ENCODE measurements around the gene ZP1. TPM values are rescaled to one million over a fixed set of nuclear protein-coding genes. Genes with fewer than 3 reads are reported as not detected.
"Not testable (repeated sequence)": the region's sequence is repeated elsewhere in the genome, so short reads cannot be mapped to it uniquely, and the experiment has no call there.

ZP1 gene
- total RNA-seq, 1 donor from 2014 or later, result not detected

- no peaks in the 10 kb centered on the region for H3K9me3 ChIP-seq (replicated peaks)
- TF ChIP-seq CTCF (IDR thresholded peaks at IDR 0.05; ENCODE audit: borderline replicate concordance), result no peak
- H3K4me3 ChIP-seq, result no peak overlapping the region
- intact Hi-C loops (cut with micrococcal nuclease), result no loop called here
- DNase-seq, result no peak
- H3K36me3 ChIP-seq, result peaks cover 59% of the 10 kb centered on the region
- no peaks in the 10 kb centered on the region for H3K27me3 ChIP-seq (ENCODE audit: low read depth)
- H3K27ac ChIP-seq (replicated peaks), result no peak overlapping the region
- peaks cover 53% of the 10 kb centered on the region for H3K4me1 ChIP-seq
These were observed 35.3 kb downstream of the ZP1 start for GRCh38 chr11:60902625-60903024.

GRCh38 chr11:60905047-60905446 is 37.7 kb downstream of the ZP1 start:
- no peaks in the 10 kb centered on the region for H3K27me3 ChIP-seq (ENCODE audit: low read depth)
- DNase-seq, result no peak
- peaks cover 38% of the 10 kb centered on the region for H3K36me3 ChIP-seq
- H3K9me3 ChIP-seq (replicated peaks), result no peaks in the 10 kb centered on the region
- intact Hi-C loops (cut with micrococcal nuclease), result no loop called here
- H3K4me3 ChIP-seq, result peak overlapping the region; percentile 90
- peak overlapping the region; percentile 94 for H3K27ac ChIP-seq (replicated peaks)
- H3K4me1 ChIP-seq, result peaks cover 48% of the 10 kb centered on the region
- no peak for TF ChIP-seq CTCF (IDR thresholded peaks at IDR 0.05; ENCODE audit: borderline replicate concordance)

GRCh38 chr11:60905551-60906113 is 38.3 kb downstream of the ZP1 start:
- H3K4me3 ChIP-seq, result peak overlapping the region; percentile 90
- no peak for TF ChIP-seq CTCF (IDR thresholded peaks at IDR 0.05; ENCODE audit: borderline replicate concordance)
- intact Hi-C loops (cut with micrococcal nuclease), result no loop called here
- no peaks in the 10 kb centered on the region for H3K9me3 ChIP-seq (replicated peaks)
- H3K36me3 ChIP-seq, result peaks cover 32% of the 10 kb centered on the region
- peak overlapping the region; percentile 94 for H3K27ac ChIP-seq (replicated peaks)
- DNase-seq, result no peak
- H3K4me1 ChIP-seq, result peaks cover 49% of the 10 kb centered on the region
- no peaks in the 10 kb centered on the region for H3K27me3 ChIP-seq (ENCODE audit: low read depth)

- H3K9me3 ChIP-seq (replicated peaks), result no peaks in the 10 kb centered on the region
- DNase-seq, result peak; percentile 97
- intact Hi-C loops (cut with micrococcal nuclease), result no loop called here
- peaks cover 25% of the 10 kb centered on the region for H3K36me3 ChIP-seq
- no peaks in the 10 kb centered on the region for H3K27me3 ChIP-seq (ENCODE audit: low read depth)
- TF ChIP-seq CTCF (IDR thresholded peaks at IDR 0.05; ENCODE audit: borderline replicate concordance), result no peak
- H3K4me3 ChIP-seq, result peak within 1 kb of the TSS; percentile 90
- H3K27ac ChIP-seq (replicated peaks), result peak within 1 kb of the TSS; percentile 94
- peaks cover 49% of the 10 kb centered on the region for H3K4me1 ChIP-seq
These were observed 39.0 kb downstream of the ZP1 start, which contains the start of gene PRPF19 for GRCh38 chr11:60906132-60906972. Gene PRPF19 (minus strand): TSS chr11:60906585. CDS start chr11:60906382, 203 bp downstream.

- intact Hi-C loops (cut with micrococcal nuclease), result no loop called here
- no peak for DNase-seq
- Histone ChIP-seq H3K9me3 (replicated peaks) (no peaks in the 10 kb centered on the region), H3K4me1 (peaks cover 64% of the 10 kb centered on the region), H3K27ac (replicated peaks) (no peak overlapping the region), H3K27me3 (ENCODE audit: low read depth) (no peaks in the 10 kb centered on the region), H3K4me3 (no peak overlapping the region), H3K36me3 (peaks cover under 1% of the 10 kb centered on the region)
- TF ChIP-seq CTCF (IDR thresholded peaks at IDR 0.05; ENCODE audit: borderline replicate concordance), result no peak
These were observed 41.5 kb downstream of the ZP1 start for GRCh38 chr11:60908803-60909202.

GRCh38 chr11:60909680-60910280 is 42.4 kb downstream of the ZP1 start:
- DNase-seq; H3K27ac ChIP-seq (replicated peaks); H3K4me3 ChIP-seq; intact Hi-C loops (cut with micrococcal nuclease); H3K27me3 ChIP-seq (ENCODE audit: low read depth); H3K9me3 ChIP-seq (replicated peaks); H3K36me3 ChIP-seq: not testable (repeated sequence)
- peaks cover 62% of the 10 kb centered on the region for H3K4me1 ChIP-seq

Measured in left ventricle myocardium inferior (tissue), 1 donor.